Measurements from ENCODE around the gene TNFSF11.

TNFSF11 gene

DNA sequence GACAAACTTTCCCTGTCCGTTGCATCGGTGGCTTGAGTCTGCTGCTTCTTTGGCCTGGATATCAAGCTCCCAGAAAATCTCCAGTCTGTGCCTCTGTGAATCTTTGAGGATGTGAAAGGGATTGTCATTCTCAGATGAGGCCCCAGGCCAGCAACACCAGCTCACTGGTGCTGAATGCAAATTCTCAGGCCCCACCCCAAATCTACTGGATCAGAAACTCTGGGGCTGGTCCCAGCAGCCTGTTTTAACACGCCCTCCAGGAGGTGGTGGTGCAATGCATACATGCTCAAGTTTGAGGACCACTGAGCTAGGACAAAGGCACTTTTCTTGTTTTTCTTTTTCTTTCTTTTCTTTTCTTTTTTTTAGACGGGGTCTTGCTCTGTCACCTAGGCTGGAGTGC lies 23.6 kb downstream of the TNFSF11 start:
- no peak for DNase-seq (ENCODE audit: extremely low read depth, low read depth)
- TF ChIP-seq, protein P1, sequence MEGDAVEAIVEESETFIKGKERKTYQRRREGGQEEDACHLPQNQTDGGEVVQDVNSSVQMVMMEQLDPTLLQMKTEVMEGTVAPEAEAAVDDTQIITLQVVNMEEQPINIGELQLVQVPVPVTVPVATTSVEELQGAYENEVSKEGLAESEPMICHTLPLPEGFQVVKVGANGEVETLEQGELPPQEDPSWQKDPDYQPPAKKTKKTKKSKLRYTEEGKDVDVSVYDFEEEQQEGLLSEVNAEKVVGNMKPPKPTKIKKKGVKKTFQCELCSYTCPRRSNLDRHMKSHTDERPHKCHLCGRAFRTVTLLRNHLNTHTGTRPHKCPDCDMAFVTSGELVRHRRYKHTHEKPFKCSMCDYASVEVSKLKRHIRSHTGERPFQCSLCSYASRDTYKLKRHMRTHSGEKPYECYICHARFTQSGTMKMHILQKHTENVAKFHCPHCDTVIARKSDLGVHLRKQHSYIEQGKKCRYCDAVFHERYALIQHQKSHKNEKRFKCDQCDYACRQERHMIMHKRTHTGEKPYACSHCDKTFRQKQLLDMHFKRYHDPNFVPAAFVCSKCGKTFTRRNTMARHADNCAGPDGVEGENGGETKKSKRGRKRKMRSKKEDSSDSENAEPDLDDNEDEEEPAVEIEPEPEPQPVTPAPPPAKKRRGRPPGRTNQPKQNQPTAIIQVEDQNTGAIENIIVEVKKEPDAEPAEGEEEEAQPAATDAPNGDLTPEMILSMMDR (IDR thresholded peaks at IDR 0.05; ENCODE audit: low read depth, low read length): no peak

DNA sequence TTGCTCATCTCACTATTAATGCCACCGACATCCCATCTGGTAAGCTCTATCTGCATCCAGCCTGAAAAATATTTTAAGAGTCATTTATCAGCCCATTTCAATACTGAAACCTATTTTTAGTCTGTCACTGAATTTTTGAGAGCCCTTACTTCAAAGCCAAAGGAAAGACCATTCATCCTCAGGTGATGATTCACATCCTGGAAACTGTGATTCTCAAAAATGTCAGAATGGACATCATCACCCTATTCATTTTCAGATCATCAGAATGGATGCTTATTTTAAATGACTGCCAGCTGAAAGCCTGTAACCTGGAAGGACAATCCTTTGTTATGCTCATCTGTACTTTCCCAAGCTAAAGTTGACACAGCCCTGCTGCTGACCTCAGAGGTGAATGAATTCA lies 27.0 kb downstream of the TNFSF11 start:
- TF ChIP-seq, protein P1 (IDR thresholded peaks at IDR 0.05; ENCODE audit: low read depth, low read length): no peak
- no peak for DNase-seq (ENCODE audit: extremely low read depth, low read depth)

DNA sequence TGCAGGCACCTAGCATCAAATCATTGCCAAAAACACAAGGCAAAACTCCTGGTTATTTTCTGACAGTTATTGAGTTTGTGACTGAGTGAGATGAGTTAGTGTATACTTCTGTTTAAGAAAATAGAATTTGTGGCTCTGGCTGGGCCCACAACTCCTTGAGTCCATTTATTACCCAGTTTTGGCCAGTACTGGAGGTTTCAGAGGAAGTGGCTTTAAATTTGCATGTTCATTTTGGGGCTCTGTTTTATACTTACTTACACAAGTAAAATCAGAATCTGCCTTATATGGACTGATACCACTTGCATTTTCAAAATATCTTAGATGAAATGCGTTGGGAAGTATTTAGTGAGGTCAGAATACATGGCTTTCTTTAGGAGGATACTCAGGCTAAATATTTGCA lies 29.0 kb downstream of the TNFSF11 start:
- TF ChIP-seq, protein P1 (IDR thresholded peaks at IDR 0.05; ENCODE audit: low read depth, low read length): no peak
- DNase-seq (ENCODE audit: extremely low read depth, low read depth): no peak

DNA sequence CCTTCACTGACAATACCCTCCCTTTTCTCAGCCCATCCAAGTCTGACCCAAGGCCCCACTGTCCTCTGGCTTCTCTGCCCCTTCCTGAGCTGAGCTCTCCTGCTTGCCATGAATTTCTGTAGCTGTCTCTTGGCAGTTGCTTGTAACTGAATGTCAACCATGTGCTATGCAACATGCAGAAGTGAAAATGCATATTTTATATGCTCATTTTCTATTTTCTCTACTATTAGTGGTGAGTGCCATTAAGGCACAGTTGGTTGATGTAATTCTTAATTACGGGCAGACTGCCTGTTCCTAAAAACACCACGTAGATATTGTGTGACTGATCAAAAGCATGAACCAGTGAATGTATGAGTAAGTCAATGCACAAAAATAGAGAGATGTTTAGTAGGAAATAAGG lies 29.6 kb downstream of the TNFSF11 start:
- no peak for DNase-seq (ENCODE audit: extremely low read depth, low read depth)
- TF ChIP-seq, protein P1 (IDR thresholded peaks at IDR 0.05; ENCODE audit: low read depth, low read length): no peak

DNA sequence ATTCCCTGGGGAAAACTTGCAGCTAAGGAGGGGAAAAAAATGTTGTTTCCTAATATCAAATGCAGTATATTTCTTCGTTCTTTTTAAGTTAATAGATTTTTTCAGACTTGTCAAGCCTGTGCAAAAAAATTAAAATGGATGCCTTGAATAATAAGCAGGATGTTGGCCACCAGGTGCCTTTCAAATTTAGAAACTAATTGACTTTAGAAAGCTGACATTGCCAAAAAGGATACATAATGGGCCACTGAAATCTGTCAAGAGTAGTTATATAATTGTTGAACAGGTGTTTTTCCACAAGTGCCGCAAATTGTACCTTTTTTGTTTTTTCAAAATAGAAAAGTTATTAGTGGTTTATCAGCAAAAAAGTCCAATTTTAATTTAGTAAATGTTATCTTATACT lies 33.6 kb downstream of the TNFSF11 start:
- TF ChIP-seq, protein P1 (IDR thresholded peaks at IDR 0.05; ENCODE audit: low read depth, low read length): no peak
- DNase-seq (ENCODE audit: extremely low read depth, low read depth): no peak

DNA sequence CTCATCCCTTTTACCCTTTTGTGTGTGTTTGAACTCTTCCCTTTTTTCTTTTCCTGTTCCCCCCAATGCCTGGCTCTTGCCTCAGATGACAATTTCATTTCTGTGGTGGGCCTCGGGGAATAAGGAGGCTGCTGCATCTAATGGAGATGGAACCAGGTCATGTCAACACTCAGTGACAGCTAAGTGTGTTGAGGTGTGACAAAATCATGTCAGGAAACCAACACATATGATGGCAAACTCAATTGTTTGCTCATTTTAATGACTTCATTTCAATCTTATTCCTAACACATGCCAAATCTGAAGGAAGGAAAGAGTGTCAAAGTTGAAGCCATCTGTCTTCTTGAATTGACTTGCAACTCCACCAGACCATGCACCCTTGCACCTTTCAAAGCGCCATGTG lies 36.7 kb downstream of the TNFSF11 start:
- TF ChIP-seq, protein P1 (IDR thresholded peaks at IDR 0.05; ENCODE audit: low read depth, low read length): no peak
- DNase-seq (ENCODE audit: extremely low read depth, low read depth): no peak

DNA sequence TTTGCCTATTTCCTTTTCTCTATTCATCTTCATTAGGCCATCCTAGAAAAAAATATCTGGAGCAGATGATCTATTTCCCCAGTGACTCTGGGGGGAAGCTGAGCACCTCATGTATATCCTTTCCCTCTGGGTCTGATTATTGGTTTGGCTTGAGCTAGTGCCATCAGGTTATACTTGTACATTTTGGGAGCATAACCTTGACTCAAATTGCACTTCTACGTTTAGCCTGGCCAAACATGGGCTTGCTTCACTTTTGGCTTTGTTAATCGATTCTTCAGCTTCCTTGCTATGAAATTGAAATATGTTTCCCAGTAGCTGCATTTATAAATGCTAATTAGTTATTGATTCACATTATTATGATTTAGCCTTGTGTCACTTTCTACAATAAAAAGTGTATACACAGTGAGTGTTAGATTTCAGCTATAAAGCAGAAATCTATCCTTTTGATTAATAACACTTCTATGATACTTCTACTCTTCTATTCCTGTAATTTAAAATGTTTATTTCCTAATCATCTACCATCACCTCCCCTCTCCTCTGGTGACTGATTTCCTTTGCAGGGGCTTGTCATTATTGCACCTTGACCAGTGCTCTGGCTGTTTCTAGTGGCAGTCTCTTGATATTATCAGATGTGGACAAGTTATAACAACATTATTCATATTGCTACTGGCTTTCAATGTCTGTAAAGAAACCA lies 37.3 kb downstream of the TNFSF11 start:
- TF ChIP-seq, protein P1 (IDR thresholded peaks at IDR 0.05; ENCODE audit: low read depth, low read length): no peak
- DNase-seq (ENCODE audit: extremely low read depth, low read depth): no peak
